Astrocyte (in vitro differentiated cells and primary cell): ENCODE measurements around the gene FAF2.

Experiments
- CTCF ChIP-seq: IDR thresholded peaks from 2 replicates; pipeline ENCODE4 v1.5.1; 2011; ENCODE audit warnings: low read depth, mild to moderate bottlenecking, inconsistent platforms, low read length, moderate library complexity; ENCODE audit not compliant: insufficient read depth
- EZH2 ChIP-seq: IDR thresholded peaks from 2 replicates; pipeline ENCODE4 v1.6.1; 2012; ENCODE audit warnings: mild to moderate bottlenecking, low read length, inconsistent platforms; ENCODE audit not compliant: insufficient read depth

GRCh38 chr5:176528761-176529115 lies 80.6 kb downstream of the FAF2 start:
- TF ChIP-seq EZH2 (no peak), CTCF (no peak)
